ENCODE measurements around the gene PPP1R1C. TPM values are rescaled to one million over a fixed set of nuclear protein-coding genes. Genes with fewer than 3 reads are reported as not detected.

Gene PPP1R1C
- total RNA-seq, 1 donor from 2014 or later: 0.50 TPM

- no peak for FAIRE-seq
- H3K4me1 ChIP-seq (ENCODE audit: insufficient read depth, low read length): no peaks in the 10 kb centered on the region
- H4K20me1 ChIP-seq (ENCODE audit: insufficient read depth, low read length): no peaks in the 10 kb centered on the region
- no peak overlapping the region for H2AFZ ChIP-seq (ENCODE audit: low read depth, low read length)
- no peaks in the 10 kb centered on the region for H3K9me3 ChIP-seq (ENCODE audit: insufficient read depth, low read depth, low read length)
- TF ChIP-seq CTCF (IDR thresholded peaks at IDR 0.05; ENCODE audit: insufficient read depth, low read depth, low read length): no peak
- TF ChIP-seq EZH2 (IDR thresholded peaks at IDR 0.05; ENCODE audit: insufficient read depth, low read length): no peak
- no peak overlapping the region for H3K9ac ChIP-seq (ENCODE audit: low read length)
- H3K36me3 Mint-ChIP-seq (ENCODE audit: low read depth, unreplicated experiment): no peaks in the 10 kb centered on the region
- no peaks in the 10 kb centered on the region for H3K36me3 ChIP-seq (ENCODE audit: insufficient read depth, low read length)
- no peak overlapping the region for H3K4me3 Mint-ChIP-seq (ENCODE audit: unreplicated experiment)
- no peaks in the 10 kb centered on the region for H3K9me3 Mint-ChIP-seq (ENCODE audit: unreplicated experiment)
- no peak overlapping the region for H3K4me2 ChIP-seq (ENCODE audit: low read length)
- no peaks in the 10 kb centered on the region for H3K27me3 ChIP-seq (ENCODE audit: insufficient read depth, low read length)
- H3K27ac ChIP-seq (ENCODE audit: low read depth, low read length): no peak overlapping the region
- H3K27ac Mint-ChIP-seq (ENCODE audit: unreplicated experiment): no peak overlapping the region
- no peaks in the 10 kb centered on the region for H3K4me1 Mint-ChIP-seq (ENCODE audit: low read depth, unreplicated experiment)
- H3K79me2 ChIP-seq (ENCODE audit: insufficient read depth, low read length): no peaks in the 10 kb centered on the region
- no peaks in the 10 kb centered on the region for H3K27me3 Mint-ChIP-seq (ENCODE audit: low read depth, unreplicated experiment)
- H3K4me3 ChIP-seq (ENCODE audit: insufficient read depth, low read depth, low read length): no peak overlapping the region
- no peak for DNase-seq (ENCODE audit: low read depth)
These were observed 64.9 kb downstream of the PPP1R1C start for GRCh38 chr2:182050333-182051135.

GRCh38 chr2:182055993-182056392 lies 70.3 kb downstream of the PPP1R1C start:
- no peak overlapping the region for H3K4me3 ChIP-seq (ENCODE audit: insufficient read depth, low read depth, low read length)
- no peaks in the 10 kb centered on the region for H3K9me3 ChIP-seq (ENCODE audit: insufficient read depth, low read depth, low read length)
- TF ChIP-seq EZH2 (IDR thresholded peaks at IDR 0.05; ENCODE audit: insufficient read depth, low read length) (no peak), CTCF (IDR thresholded peaks at IDR 0.05; ENCODE audit: insufficient read depth, low read depth, low read length) (no peak)
- FAIRE-seq (no peak), DNase-seq (ENCODE audit: low read depth) (no peak)
- H4K20me1 ChIP-seq (ENCODE audit: insufficient read depth, low read length): no peaks in the 10 kb centered on the region
- H3K27me3 ChIP-seq (ENCODE audit: insufficient read depth, low read length): no peaks in the 10 kb centered on the region
- H3K4me2 ChIP-seq (ENCODE audit: low read length): no peak overlapping the region
- H3K36me3 ChIP-seq (ENCODE audit: insufficient read depth, low read length): no peaks in the 10 kb centered on the region
- no peak overlapping the region for H3K27ac ChIP-seq (ENCODE audit: low read depth, low read length)
- H3K4me1 ChIP-seq (ENCODE audit: insufficient read depth, low read length): no peaks in the 10 kb centered on the region
- Mint-ChIP-seq H3K4me1 (ENCODE audit: low read depth, unreplicated experiment) (no peaks in the 10 kb centered on the region), H3K36me3 (ENCODE audit: low read depth, unreplicated experiment) (no peaks in the 10 kb centered on the region), H3K27ac (ENCODE audit: unreplicated experiment) (no peak overlapping the region), H3K4me3 (ENCODE audit: unreplicated experiment) (no peak overlapping the region), H3K9me3 (ENCODE audit: unreplicated experiment) (no peaks in the 10 kb centered on the region), H3K27me3 (ENCODE audit: low read depth, unreplicated experiment) (no peaks in the 10 kb centered on the region)
- H2AFZ ChIP-seq (ENCODE audit: low read depth, low read length): no peak overlapping the region
- H3K79me2 ChIP-seq (ENCODE audit: insufficient read depth, low read length): no peaks in the 10 kb centered on the region
- H3K9ac ChIP-seq (ENCODE audit: low read length): no peak overlapping the region

- H4K20me1 ChIP-seq (ENCODE audit: insufficient read depth, low read length): no peaks in the 10 kb centered on the region
- H3K9me3 ChIP-seq (ENCODE audit: insufficient read depth, low read depth, low read length): no peaks in the 10 kb centered on the region
- H3K4me3 ChIP-seq (ENCODE audit: insufficient read depth, low read depth, low read length): no peak overlapping the region
- FAIRE-seq: no peak
- Mint-ChIP-seq H3K9me3 (ENCODE audit: unreplicated experiment) (no peaks in the 10 kb centered on the region), H3K4me3 (ENCODE audit: unreplicated experiment) (no peak overlapping the region), H3K36me3 (ENCODE audit: low read depth, unreplicated experiment) (no peaks in the 10 kb centered on the region), H3K27ac (ENCODE audit: unreplicated experiment) (no peak overlapping the region), H3K27me3 (ENCODE audit: low read depth, unreplicated experiment) (no peaks in the 10 kb centered on the region), H3K4me1 (ENCODE audit: low read depth, unreplicated experiment) (no peaks in the 10 kb centered on the region)
- no peaks in the 10 kb centered on the region for H3K36me3 ChIP-seq (ENCODE audit: insufficient read depth, low read length)
- H2AFZ ChIP-seq (ENCODE audit: low read depth, low read length): no peak overlapping the region
- H3K79me2 ChIP-seq (ENCODE audit: insufficient read depth, low read length): no peaks in the 10 kb centered on the region
- no peak overlapping the region for H3K9ac ChIP-seq (ENCODE audit: low read length)
- H3K4me1 ChIP-seq (ENCODE audit: insufficient read depth, low read length): no peaks in the 10 kb centered on the region
- H3K27me3 ChIP-seq (ENCODE audit: insufficient read depth, low read length): no peaks in the 10 kb centered on the region
- TF ChIP-seq CTCF (IDR thresholded peaks at IDR 0.05; ENCODE audit: insufficient read depth, low read depth, low read length) (no peak), EZH2 (IDR thresholded peaks at IDR 0.05; ENCODE audit: insufficient read depth, low read length) (no peak)
- DNase-seq (ENCODE audit: low read depth): no peak
- no peak overlapping the region for H3K27ac ChIP-seq (ENCODE audit: low read depth, low read length)
- H3K4me2 ChIP-seq (ENCODE audit: low read length): no peak overlapping the region
These were observed 71.3 kb downstream of the PPP1R1C start for GRCh38 chr2:182057002-182057401.
